CD4-positive, alpha-beta T cell treated with Interleukin-10 for 1 hour (primary cell): ENCODE measurements around the gene IL18.
"Not testable (repeated sequence)": the region's sequence is repeated elsewhere in the genome, so short reads cannot be mapped to it uniquely, and the experiment has no call there.

Source experiments
- DNase-seq: peaks from one replicate; pipeline ENCODE4 v3.0.0-alpha.2; 2020

IL18 gene

GRCh38 chr11:112167145-112167544 lies 3.3 kb upstream of the IL18 start, which contains the start of gene TEX12:
TEX12 (plus strand) TSS chr11:112167372; CDS start chr11:112169269, 1,897 bp downstream.
- no peak for DNase-seq

DNA sequence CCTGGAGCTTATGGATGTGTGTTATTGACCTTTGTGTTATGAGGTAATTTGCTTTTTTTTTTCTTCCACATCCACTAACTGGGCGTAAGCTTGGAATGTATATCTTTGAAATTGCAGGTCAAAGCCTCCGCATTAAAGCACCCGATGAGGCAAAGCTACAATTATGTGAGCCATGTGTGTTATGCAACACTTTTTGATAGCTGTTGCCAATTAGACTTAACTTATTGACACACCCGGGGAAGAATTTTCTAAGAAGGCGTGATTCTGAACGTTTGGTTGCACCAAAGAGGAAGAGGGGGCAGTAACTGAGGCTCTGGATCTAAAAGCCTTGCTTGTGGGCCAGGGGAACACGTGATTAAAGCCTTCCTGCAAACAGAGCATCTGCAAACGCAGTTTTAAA lies 2.7 kb upstream of the IL18 start:
- DNase-seq = no peak

- no peak for DNase-seq
Observed at GRCh38 chr11:112165049-112165448, 1.2 kb upstream of the IL18 start.

DNA sequence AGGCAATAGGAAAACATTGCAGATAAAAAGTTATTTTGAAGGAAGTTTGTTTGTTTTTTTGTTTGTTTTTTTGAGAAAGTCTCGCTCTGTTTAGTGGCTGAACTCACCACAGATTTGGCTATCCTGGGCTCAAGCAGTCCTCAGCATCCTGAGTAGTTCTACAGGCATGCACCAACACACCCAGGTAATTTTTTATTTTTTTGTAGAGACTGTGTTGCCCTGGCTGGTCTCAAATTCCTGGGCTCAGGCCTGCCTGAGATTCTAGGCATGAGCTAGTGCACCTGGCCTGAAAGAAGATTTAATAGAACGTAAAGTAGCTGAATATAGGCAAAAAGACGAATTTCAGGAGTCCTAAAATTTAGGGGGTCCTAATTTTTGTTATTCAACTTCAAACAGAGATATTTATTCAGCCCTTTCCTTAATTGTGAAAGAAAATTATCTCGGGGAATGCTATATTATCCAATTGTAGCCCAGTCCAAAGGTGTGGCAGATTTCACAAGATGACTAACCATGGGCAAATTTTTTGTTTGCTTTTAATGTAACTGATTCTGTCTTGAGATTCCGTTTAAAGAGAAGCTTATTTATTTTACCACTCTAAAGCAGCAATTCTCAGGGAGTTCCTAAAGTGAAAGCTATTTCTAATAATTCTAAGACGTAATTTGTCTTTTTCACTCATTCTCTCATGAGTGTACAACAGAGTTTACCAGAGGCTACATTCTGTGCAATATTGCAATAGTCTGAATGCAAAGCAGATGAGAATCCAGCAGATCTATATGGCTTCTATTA lies 940 bp downstream of the IL18 start:
- DNase-seq = no peak

- DNase-seq = not testable (repeated sequence)
Observed at GRCh38 chr11:112162200-112162599, 1.7 kb downstream of the IL18 start.

GRCh38 chr11:112161012-112161411 lies 2.9 kb downstream of the IL18 start:
- no peak for DNase-seq

- DNase-seq = no peak
Observed at GRCh38 chr11:112160091-112160848, 3.6 kb downstream of the IL18 start.

DNA sequence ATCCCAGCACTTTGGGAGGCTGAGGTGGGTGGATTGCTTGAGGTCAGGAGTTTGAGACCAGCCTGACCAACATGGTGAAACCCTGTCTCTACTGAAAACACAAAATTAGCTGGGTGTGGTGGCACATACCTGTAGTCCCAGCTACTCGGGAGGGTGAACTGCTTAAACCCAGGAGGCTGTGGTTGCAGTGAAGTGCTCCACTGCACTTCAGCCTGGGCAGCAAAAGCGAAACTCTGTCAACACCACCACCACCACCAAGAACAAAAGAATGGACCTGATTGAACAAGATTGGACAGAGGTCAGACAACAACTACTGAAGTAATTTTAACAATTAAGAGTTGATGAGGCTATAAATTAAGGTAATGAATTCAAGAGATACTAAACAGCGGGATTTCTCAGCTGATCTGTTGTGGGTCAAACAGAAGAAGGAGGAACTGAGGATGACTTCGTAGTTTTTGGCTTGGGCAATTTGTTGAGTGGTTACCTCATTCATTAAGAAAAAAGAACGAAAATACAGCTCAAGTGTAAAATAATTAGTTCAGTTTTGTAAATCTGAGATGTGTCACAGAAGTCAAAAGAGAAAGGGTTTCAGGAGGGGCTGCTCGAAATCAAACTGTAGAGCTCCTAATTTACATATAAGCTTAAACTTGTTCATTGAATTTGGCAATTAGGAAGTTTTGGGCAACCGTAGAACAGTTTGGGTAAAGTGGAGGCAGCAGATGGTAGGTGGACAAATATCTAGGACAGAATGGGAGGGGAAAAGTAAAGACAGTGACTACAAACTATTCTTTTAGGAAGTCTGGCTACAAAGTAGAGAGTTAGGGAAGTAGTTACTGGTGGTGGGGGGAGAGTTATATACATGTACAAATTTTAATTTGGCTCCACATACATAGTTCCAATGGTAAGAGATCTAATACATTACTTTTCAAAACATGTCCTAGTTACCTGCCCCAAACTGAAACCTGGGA lies 4.5 kb downstream of the IL18 start:
- no peak for DNase-seq

GRCh38 chr11:112156956-112157766 lies 6.7 kb downstream of the IL18 start:
- DNase-seq = no peak

GRCh38 chr11:112156153-112156955 lies 7.5 kb downstream of the IL18 start:
- no peak for DNase-seq

GRCh38 chr11:112150517-112150916 lies 13.4 kb downstream of the IL18 start:
- no peak for DNase-seq

DNA sequence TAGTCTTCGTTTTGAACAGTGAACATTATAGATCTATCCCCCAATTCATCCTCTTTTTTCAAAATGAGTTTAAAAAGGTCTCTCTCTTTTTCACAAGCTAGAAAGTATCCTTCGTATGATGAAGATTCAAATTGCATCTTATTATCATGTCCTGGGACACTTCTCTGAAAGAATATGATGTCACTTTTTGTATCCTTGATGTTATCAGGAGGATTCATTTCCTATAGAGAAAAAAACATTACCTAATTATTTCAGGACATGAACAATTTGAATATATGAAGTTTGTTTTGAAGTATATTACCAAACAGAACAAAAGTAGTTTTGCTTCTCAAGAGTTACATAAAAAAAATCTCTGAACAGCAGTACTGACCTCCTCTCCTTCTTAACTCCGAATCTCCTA lies 20.3 kb downstream of the IL18 start:
- DNase-seq = no peak

- no peak for DNase-seq
Observed at GRCh38 chr11:112134473-112134872, 29.4 kb downstream of the IL18 start.

DNA sequence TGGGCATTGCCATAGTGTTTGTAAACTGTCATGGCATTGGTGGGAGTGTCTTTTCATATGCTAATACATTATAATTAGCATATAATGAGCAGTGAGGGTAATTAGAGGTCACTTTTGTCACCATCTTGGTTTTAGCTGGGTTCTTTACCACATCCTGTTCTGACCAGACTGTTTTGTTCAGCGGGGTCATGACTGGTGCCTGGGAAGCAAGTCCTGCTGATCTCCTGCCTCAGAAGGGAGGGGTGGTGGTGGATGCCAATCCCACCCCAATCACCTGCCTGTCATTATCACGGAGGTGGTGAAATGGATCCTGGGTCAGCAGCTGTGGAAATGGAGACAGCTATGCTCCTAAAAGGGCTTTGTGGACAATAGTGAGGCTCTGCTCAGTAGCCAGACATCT lies 31.2 kb downstream of the IL18 start:
- no peak for DNase-seq

- DNase-seq = no peak
Observed at GRCh38 chr11:112129656-112130055, 34.2 kb downstream of the IL18 start.

DNA sequence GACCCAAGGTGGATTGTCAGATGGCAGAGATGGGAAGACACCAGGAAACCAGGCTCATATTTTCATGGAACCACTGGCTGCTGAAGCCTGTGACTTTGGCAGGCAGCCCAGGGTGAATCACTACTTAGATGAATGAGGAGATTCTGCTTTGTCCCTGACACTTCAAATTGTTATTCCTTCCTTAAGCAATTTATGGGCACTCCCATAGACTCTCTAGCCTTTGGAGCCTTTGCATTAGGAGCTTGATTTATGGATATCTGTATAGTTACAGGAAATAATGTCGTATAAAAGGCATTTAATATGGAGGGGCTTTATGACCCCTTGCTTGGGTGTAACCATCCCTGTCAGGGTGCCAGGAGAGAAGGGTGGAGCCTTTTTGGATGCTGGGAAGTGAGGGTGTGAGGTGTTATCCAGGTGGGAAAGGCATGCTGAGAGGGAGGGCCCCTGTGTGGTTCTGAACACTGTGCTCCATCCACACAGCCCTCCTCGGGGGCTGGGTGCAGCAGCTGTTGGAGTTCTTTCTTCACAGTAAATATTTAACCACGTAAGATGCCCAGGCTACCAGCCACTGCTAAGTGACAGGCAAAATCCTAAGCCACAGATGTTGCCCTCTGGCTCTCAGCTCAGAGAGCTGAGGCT lies 35.3 kb downstream of the IL18 start:
- no peak for DNase-seq

GRCh38 chr11:112127056-112127455 lies 36.8 kb downstream of the IL18 start:
- no peak for DNase-seq

- DNase-seq = no peak
Observed at GRCh38 chr11:112123129-112123528, 40.8 kb downstream of the IL18 start.

DNA sequence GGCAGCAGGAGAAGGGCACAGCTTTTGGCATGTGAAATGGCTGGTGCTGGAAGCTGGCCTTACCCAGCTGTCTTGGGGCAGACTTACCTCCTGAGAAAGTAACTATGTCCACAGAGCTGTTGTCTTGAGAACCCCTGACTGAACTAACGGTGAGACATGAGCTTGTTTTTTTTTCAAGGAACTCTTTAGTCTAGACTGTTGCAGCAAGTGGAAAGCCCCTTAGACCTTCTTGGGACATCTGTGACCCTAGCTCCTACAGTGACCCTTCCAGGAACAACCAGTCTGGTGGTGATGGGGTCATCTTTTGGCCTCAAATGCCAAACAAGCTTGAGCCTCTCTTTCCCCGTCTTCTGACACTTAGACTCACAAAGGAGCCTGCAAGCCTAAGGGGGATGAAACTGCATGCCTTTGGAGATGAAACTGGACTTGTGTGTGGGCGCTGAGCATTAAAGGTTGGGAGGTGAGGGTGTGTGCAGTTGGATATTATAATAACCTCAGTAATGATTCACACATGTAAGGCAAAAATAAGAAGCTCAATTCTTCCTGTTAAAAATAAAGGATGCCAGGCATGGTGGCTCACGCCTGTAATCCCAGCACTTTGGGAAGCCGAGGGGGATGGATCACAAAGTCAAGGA lies 41.8 kb downstream of the IL18 start:
- no peak for DNase-seq

DNA sequence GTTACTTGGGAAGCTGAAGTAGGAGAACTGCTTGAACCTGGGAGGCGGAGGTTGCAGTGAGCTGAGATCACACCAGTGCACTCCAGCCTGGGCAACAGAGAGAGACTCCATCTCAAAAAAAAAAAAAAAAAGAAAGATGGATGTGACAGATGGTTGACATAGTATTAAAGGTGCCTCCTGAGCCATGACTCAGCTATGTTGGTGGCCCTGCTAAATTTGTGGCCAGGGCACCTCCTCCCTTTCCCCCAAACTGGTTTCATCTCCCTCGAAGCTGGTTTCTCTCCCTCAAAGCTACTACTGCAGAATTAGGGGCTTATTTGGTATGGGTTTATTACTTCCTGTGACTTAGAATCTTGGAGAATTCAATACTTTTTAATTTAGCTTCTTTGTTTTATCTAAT lies 45.7 kb downstream of the IL18 start:
- DNase-seq = no peak
